H9 (cell line): ENCODE measurements around the gene LRP1. TPM values are rescaled to one million over a fixed set of nuclear protein-coding genes. Genes with fewer than 3 reads are reported as not detected.
A peak's percentile ranks its signal among the peaks of the same experiment; 100 is the strongest.

Source experiments
- DNase-seq: peaks from one replicate; pipeline ENCODE4 v3.0.0-alpha.2; 2017
- H2AFZ ChIP-seq: one replicate; pipeline ENCODE4 v1.6.1; 2013; ENCODE audit warnings: mild to moderate bottlenecking, low read length, control low read depth, moderate library complexity
- H2AK5ac ChIP-seq: 2 replicates; pipeline ENCODE4 v1.6.1; 2013; ENCODE audit warnings: low read length, control low read depth, mixed read lengths; ENCODE audit not compliant: insufficient read length
- H2BK120ac ChIP-seq: one replicate; pipeline ENCODE4 v1.6.1; 2013; ENCODE audit warnings: low read depth, mild to moderate bottlenecking, low read length, control low read depth, inconsistent platforms; ENCODE audit not compliant: poor library complexity, severe bottlenecking
- H2BK12ac ChIP-seq: 2 replicates; pipeline ENCODE4 v1.6.1; 2013; ENCODE audit warnings: low read length, control low read depth, mixed read lengths, low read depth; ENCODE audit not compliant: insufficient read length
- H2BK15ac ChIP-seq: 2 replicates; pipeline ENCODE4 v1.6.1; 2013; ENCODE audit warnings: low read depth, low read length, control low read depth
- H2BK20ac ChIP-seq: one replicate; pipeline ENCODE4 v1.6.1; 2013; ENCODE audit warnings: low read depth, mild to moderate bottlenecking, low read length, control low read depth, inconsistent platforms; ENCODE audit not compliant: poor library complexity, severe bottlenecking
- H2BK5ac ChIP-seq: 2 replicates; pipeline ENCODE4 v1.6.1; 2013; ENCODE audit warnings: low read length, control low read depth, mixed read lengths; ENCODE audit not compliant: insufficient read length
- H3K14ac ChIP-seq: 2 replicates; pipeline ENCODE4 v1.6.1; 2013; ENCODE audit warnings: low read length, control low read depth; ENCODE audit not compliant: insufficient read depth
- H3K18ac ChIP-seq: 2 replicates; pipeline ENCODE4 v1.6.1; 2013; ENCODE audit warnings: low read depth, mild to moderate bottlenecking, mixed read lengths, low read length, control low read depth; ENCODE audit not compliant: insufficient read length
- H3K23ac ChIP-seq: 2 replicates; pipeline ENCODE4 v1.6.1; 2013; ENCODE audit warnings: low read length, control low read depth, mixed read lengths, low read depth; ENCODE audit not compliant: insufficient read length
- H3K23me2 ChIP-seq: 2 replicates; pipeline ENCODE4 v1.6.1; 2013; ENCODE audit warnings: low read depth, mild to moderate bottlenecking, mixed read lengths, low read length, control low read depth; ENCODE audit not compliant: insufficient read length, poor library complexity, severe bottlenecking
- H3K27ac ChIP-seq: 2 replicates; pipeline ENCODE4 v1.5.1; 2013; ENCODE audit warnings: low read length, control low read depth, mixed read lengths, low read depth; ENCODE audit not compliant: insufficient read length
- H3K27me3 ChIP-seq: 2 replicates; pipeline ENCODE4 v1.6.1; 2013; ENCODE audit warnings: low read length, control low read depth, inconsistent platforms; ENCODE audit not compliant: insufficient read depth
- H3K4ac ChIP-seq: 2 replicates; pipeline ENCODE4 v1.6.1; 2013; ENCODE audit warnings: low read depth, mild to moderate bottlenecking, control low read depth, inconsistent platforms, low read length, moderate library complexity
- H3K4me1 ChIP-seq: 2 replicates; pipeline ENCODE4 v1.6.1; 2013; ENCODE audit warnings: low read length, control low read depth, inconsistent platforms; ENCODE audit not compliant: insufficient read depth
- H3K4me2 ChIP-seq: 2 replicates; pipeline ENCODE4 v1.6.1; 2013; ENCODE audit warnings: low read length, control low read depth, mixed read lengths; ENCODE audit not compliant: insufficient read length, insufficient read depth
- H3K56ac ChIP-seq: 2 replicates; pipeline ENCODE4 v1.6.1; 2013; ENCODE audit warnings: low read depth, mild to moderate bottlenecking, mixed read lengths, low read length, control low read depth; ENCODE audit not compliant: insufficient read length
- H3K79me1 ChIP-seq: 2 replicates; pipeline ENCODE4 v1.6.1; 2013; ENCODE audit warnings: low read depth, mild to moderate bottlenecking, moderate library complexity, low read length, control low read depth, inconsistent platforms; ENCODE audit not compliant: insufficient read depth, poor library complexity, severe bottlenecking
- H3K79me2 ChIP-seq: 2 replicates; pipeline ENCODE4 v1.6.1; 2013; ENCODE audit warnings: low read length, control low read depth, inconsistent platforms; ENCODE audit not compliant: insufficient read depth
- H3K9ac ChIP-seq: 2 replicates; pipeline ENCODE4 v1.6.1; 2013; ENCODE audit warnings: low read length, control low read depth, mixed read lengths; ENCODE audit not compliant: insufficient read length; ENCODE audit errors: extremely low read depth
- H3K9me3 ChIP-seq: one replicate; pipeline ENCODE4 v1.6.1; 2013; ENCODE audit warnings: low read depth, low read length, inconsistent platforms; ENCODE audit not compliant: control insufficient read depth
- H3T11ph ChIP-seq: one replicate; pipeline ENCODE4 v1.6.1; 2013; ENCODE audit warnings: mild to moderate bottlenecking, low read length, control low read depth, inconsistent platforms
- H4K20me1 ChIP-seq: one replicate; pipeline ENCODE4 v1.6.1; 2013; ENCODE audit not compliant: control insufficient read depth, insufficient read length, insufficient read depth
- H4K5ac ChIP-seq: 2 replicates; pipeline ENCODE4 v1.6.1; 2013; ENCODE audit warnings: low read depth, mild to moderate bottlenecking, mixed read lengths, low read length, control low read depth; ENCODE audit not compliant: insufficient read length
- H4K8ac ChIP-seq: replicated peaks from 2 replicates; pipeline ENCODE4 v1.6.1; 2013; ENCODE audit warnings: low read length, control low read depth, mixed read lengths, low read depth; ENCODE audit not compliant: insufficient read length
- H4K91ac ChIP-seq: 2 replicates; pipeline ENCODE4 v1.6.1; 2013; ENCODE audit warnings: low read depth, mild to moderate bottlenecking, moderate library complexity, mixed read lengths, low read length, control low read depth; ENCODE audit not compliant: insufficient read length
- H3K27ac Mint-ChIP-seq, 3 experiments: 2 replicates in 2 of 3; 3 replicates in 1 of 3; pipeline ENCODE4 v1.8.0; 2020 to 2021; ENCODE audit warnings: mixed read lengths in 3 of 3, mild to moderate bottlenecking in 1 of 3, moderate library complexity in 1 of 3
- H3K27me3 Mint-ChIP-seq: 2 replicates; pipeline ENCODE4 v1.8.0; 2021; ENCODE audit warnings: low read depth, mild to moderate bottlenecking, moderate library complexity, mixed read lengths
- H3K36me3 Mint-ChIP-seq, 3 experiments: 2 replicates in 2 of 3; 3 replicates in 1 of 3; pipeline ENCODE4 v1.8.0; 2020 to 2021; ENCODE audit warnings: low read depth in 3 of 3, mixed read lengths in 3 of 3; ENCODE audit not compliant: insufficient read depth in 1 of 3
- H3K4me1 Mint-ChIP-seq, 2 experiments: 2 replicates each; pipeline ENCODE4 v1.8.0; 2020; ENCODE audit warnings: mixed read lengths in 2 of 2
- H3K4me3 Mint-ChIP-seq, 2 experiments: 2 replicates in 1 of 2; 3 replicates in 1 of 2; pipeline ENCODE4 v1.8.0; 2020 to 2021; ENCODE audit warnings: mild to moderate bottlenecking in 2 of 2, mixed read lengths in 2 of 2, moderate library complexity in 1 of 2
- H3K9me3 Mint-ChIP-seq, 2 experiments: 2 replicates in 1 of 2; 3 replicates in 1 of 2; pipeline ENCODE4 v1.8.0; 2020; ENCODE audit warnings: mild to moderate bottlenecking in 2 of 2, mixed read lengths in 2 of 2, moderate library complexity in 1 of 2
- WGBS: extraction: QIAGEN DNeasy Blood & Tissue Kit; methylation state at CpG from one replicate; pipeline ENCODE4 v1.1.7; 2013; ENCODE audit warnings: missing lambda C conversion rate, low lambda C conversion rate, mixed read lengths; ENCODE audit not compliant: insufficient read length; ENCODE audit errors: extremely low coverage; 5-methylcytosine and 5-hydroxymethylcytosine counted together
- total RNA-seq: library from RNA; stranded (reverse); gene quantifications from 2 replicates; pipeline ENCODE4 v1.2.1, GENCODE V29; 2021
- TF ChIP-seq, protein P1 (sequence below): fragments of 200-600 bp; sonication (generic); conservative IDR thresholded peaks from 3 replicates; pipeline ENCODE4 v1.8.0; 2021; ENCODE audit warnings: antibody characterized with exemption, mild to moderate bottlenecking

LRP1 gene
- total RNA-seq, 1 experiment from 2014 or later = 115 TPM

- Histone ChIP-seq H4K91ac (no peak overlapping the region), H3K27me3 (no peaks in the 10 kb centered on the region), H2BK5ac (no peak overlapping the region), H3T11ph (no peak overlapping the region), H2BK12ac (no peak overlapping the region), H3K56ac (no peak overlapping the region), H3K14ac (no peak overlapping the region), H4K8ac (no peak overlapping the region), H3K4me2 (no peak overlapping the region), H3K9ac (no peak overlapping the region), H3K4ac (no peak overlapping the region), H3K4me1 (no peaks in the 10 kb centered on the region), H2BK15ac (no peak overlapping the region), H3K79me2 (no peaks in the 10 kb centered on the region), H3K27ac (no peak overlapping the region), H3K23me2 (no peaks in the 10 kb centered on the region), H2AFZ (no peak overlapping the region), H2BK120ac (no peak overlapping the region), H3K18ac (peak overlapping the region; percentile 28), H3K23ac (no peak overlapping the region), H4K5ac (no peak overlapping the region), H3K9me3 (no peaks in the 10 kb centered on the region), H3K79me1 (no peaks in the 10 kb centered on the region), H4K20me1 (no peaks in the 10 kb centered on the region), H2AK5ac (no peak overlapping the region), H2BK20ac (no peak overlapping the region)
- no peak for DNase-seq
- Mint-ChIP-seq H3K36me3 (peaks cover 2 to 55% (median 53%) of the 10 kb centered on the region in 3 experiments), H3K9me3 (no peaks in the 10 kb centered on the region), H3K4me3 (no peak overlapping the region), H3K4me1 (no peaks in the 10 kb centered on the region; a peak in 1 of 4 replicates), H3K27ac (peak overlapping the region in 2 of 3 experiments; percentile 44 to 72; a peak in 2 of 7 replicates), H3K27me3 (no peaks in the 10 kb centered on the region)
- TF ChIP-seq, protein P1, sequence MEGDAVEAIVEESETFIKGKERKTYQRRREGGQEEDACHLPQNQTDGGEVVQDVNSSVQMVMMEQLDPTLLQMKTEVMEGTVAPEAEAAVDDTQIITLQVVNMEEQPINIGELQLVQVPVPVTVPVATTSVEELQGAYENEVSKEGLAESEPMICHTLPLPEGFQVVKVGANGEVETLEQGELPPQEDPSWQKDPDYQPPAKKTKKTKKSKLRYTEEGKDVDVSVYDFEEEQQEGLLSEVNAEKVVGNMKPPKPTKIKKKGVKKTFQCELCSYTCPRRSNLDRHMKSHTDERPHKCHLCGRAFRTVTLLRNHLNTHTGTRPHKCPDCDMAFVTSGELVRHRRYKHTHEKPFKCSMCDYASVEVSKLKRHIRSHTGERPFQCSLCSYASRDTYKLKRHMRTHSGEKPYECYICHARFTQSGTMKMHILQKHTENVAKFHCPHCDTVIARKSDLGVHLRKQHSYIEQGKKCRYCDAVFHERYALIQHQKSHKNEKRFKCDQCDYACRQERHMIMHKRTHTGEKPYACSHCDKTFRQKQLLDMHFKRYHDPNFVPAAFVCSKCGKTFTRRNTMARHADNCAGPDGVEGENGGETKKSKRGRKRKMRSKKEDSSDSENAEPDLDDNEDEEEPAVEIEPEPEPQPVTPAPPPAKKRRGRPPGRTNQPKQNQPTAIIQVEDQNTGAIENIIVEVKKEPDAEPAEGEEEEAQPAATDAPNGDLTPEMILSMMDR = no peak
- no CpG with 5 or more reads among the region's 15 CpGs for WGBS
These were observed 26.2 kb upstream of the LRP1 start for GRCh38 chr12:57101892-57102695.
